ENCODE data around the gene FAAP20.
A peak's percentile ranks its signal among the peaks of the same experiment; 100 is the strongest.
"Not testable (repeated sequence)": the region's sequence is repeated elsewhere in the genome, so short reads cannot be mapped to it uniquely, and the experiment has no call there.

FAAP20 gene

DNA sequence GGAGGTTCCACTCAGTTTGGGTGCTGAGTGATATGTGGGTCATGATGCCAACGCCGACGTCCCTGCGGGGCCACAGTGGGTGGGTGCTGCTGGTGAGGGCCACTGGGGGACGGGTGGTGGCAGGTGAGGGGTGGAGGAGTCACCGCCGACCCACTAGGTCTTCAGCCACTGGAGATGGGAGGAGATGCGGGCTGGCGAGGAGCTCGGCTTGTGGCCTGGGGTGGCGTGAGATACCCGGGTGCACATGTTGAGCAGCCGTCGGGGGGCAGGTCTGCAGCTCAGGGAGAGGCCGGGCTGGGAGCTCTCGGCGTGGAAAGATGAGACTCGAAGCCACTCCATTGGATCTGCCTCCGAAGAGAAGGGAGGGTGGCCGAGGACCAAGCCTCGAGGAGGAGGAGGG lies 40.5 kb downstream of the FAAP20 start:
- no peak for DNase-seq

DNA sequence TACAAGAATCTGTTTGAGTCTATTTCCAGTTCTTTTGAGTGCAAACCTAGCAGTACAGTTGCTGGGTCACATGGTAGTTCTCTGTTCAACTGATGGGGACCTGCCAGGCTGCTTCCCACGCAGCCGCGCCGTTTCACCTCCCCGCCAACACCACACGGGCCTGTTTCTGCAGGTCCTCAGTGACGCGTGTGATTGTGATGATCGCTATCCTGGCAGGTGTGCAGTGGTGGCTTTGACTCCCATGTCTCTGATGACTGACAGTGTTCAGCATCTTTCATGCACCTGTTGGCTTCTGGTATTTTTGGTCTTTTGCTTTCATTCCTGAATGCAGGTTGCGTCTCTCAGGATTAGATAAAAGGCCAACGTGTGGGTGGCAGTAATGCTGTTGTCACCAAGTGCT lies 41.6 kb downstream of the FAAP20 start:
- DNase-seq, result peak; percentile 46

DNA sequence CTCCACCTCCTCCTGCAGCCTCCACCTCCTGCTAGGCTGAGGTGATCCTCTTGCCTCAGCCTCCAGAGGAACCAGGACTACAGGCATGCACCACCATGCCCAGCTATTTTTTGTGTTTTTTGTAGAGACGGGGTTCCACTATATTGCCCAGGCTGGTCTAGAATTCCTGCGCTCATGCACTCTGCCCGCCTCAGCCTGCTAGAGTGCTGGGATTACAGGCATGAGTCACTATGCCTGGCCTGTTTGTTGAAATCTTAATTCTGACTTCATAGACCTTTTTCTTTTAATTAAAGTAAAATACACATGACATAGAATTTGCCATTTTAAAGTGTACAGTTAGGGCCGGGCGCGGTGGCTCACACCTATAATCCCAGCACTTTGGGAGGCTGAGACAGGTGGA lies 42.7 kb downstream of the FAAP20 start:
- DNase-seq, result no peak

DNA sequence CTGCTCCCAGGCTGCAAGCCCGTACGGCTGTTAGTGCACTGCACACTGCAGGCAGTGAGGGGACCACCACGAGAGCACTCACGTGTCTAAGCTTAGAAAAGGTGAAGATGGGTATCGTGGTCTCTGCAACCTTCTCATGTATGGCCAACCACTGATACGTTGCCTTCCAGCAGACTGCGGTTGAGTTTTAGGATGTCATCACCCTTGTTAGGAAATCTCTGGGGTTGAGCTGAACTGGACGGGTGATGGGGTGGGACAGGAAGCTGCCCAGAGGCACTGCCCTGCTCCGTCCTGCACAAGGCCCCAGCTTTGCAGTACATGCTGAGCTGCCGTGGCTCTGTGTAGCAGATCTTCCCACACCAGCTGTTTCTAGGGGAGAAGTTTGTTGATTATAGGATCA lies 43.3 kb downstream of the FAAP20 start:
- DNase-seq, result no peak

DNA sequence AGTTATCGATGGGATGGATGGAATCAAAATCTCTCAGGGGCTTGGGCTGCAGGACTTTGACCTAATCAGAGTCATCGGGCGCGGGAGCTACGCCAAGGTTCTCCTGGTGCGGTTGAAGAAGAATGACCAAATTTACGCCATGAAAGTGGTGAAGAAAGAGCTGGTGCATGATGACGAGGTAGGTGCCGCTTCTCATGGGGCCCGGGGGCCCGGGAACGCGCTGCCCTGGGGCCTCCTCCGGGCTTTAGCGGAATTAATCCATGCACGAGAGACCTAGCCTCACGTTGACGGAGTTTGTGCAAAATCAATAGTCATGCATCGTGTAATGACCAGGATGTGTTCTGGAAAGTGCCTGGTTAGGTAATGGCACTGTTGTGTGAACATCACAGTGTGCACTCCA lies 43.8 kb downstream of the FAAP20 start:
- DNase-seq, result no peak

DNA sequence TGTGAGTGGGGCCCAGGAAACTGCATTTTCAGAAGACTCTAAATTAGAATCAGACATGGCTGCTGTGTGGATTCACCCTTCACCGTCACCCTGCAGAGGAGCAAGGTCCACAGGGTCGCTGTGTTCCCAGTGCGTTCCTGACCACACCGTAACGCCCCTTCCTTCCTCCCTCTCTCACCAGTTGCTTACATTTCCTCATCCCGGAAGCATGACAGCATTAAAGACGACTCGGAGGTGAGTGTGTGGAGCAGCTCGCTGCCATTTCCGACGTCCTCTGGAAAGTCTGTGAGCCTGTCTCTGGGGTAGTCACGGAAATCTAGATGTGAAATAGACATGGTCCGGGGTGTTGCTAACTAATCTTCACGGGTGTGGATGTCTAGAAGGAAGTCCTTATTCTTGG lies 45.9 kb downstream of the FAAP20 start:
- peak; percentile 49 for DNase-seq

DNA sequence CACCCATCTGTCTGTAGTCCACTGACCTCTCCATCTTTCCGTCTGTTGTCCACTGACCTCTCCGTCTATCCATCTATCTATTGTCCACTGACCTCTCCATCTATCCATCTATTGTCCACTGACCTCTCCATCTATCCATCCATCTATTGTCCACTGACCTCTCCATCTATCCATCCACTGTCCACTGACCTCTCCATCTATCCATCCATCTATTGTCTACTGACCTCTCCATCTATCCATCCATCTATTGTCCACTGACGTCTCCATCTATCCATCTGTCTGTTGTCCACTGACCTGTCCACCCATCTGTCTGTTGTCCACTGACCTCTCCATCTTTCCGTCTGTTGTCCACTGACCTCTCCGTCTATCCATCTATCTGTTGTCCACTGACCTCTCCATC lies 46.7 kb downstream of the FAAP20 start:
- DNase-seq, result not testable (repeated sequence)

DNA sequence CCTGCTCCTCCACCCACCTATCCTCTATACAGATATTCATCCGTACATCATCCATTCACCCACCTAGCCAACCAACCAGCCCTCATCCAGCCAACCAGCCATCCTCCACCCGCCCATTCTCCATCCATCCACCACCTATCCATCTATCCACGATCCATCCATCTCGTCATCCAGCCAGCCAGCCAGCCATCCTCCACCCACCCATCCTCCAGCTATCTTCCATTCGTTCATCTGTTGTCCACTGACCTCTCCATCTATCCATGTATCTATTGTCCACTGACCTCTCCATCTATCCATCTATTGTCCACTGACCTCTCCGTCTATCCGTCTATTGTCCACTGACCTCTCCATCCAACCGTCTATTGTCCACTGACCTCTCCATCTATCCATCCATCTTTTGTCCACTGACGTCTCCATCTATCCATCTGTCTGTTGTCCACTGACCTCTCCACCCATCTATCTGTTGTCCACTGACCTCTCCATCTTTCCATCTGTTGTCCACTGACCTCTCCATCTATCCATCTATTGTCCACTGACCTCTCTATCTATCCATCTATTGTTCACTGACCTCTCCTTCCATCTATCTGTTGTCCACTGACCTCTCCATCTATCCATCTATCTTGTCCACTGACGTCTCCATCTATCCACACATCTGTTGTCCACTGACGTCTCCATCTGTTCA lies 47.6 kb downstream of the FAAP20 start:
- no peak for DNase-seq

DNA sequence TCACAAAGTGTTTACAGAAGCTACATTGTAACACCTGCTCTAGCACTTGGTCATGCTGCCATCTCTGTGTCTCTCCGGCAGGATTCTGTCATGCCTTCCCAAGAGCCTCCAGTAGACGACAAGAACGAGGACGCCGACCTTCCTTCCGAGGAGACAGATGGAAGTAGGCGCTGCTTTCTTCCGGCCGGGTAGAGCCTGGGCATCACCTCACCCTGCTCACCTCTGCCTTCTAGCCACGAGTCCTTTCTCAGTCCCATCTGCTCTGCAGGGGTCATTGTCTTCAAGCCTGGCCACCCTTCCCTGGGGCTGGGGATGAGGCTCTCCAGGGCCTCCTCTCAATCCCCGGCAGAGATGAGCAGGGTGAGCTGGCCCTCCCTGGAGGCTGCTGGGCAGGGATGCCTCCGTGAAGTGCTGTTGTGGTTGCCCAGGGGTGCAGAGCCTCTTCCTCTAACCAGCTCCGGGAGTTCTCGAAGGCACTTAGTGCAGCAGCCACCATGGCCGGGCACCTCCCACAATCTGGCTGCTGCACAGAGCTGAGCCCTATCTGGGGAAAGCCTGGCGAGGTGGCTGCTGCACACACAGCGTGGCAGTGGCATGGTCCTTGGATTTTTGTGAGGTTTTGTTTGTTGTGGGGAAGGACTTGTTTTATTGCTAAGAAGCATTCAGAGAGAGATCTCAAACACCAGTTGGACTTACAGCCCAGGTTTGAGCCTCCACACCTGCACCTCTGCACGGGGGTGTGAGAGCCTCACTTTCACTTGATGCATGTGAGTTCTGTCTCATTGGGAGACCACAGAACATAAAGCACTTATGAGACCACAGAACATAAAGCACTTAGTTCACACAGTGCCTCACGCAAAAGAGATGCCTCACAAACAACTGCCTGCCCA lies 48.4 kb downstream of the FAAP20 start:
- DNase-seq, result no peak

DNA sequence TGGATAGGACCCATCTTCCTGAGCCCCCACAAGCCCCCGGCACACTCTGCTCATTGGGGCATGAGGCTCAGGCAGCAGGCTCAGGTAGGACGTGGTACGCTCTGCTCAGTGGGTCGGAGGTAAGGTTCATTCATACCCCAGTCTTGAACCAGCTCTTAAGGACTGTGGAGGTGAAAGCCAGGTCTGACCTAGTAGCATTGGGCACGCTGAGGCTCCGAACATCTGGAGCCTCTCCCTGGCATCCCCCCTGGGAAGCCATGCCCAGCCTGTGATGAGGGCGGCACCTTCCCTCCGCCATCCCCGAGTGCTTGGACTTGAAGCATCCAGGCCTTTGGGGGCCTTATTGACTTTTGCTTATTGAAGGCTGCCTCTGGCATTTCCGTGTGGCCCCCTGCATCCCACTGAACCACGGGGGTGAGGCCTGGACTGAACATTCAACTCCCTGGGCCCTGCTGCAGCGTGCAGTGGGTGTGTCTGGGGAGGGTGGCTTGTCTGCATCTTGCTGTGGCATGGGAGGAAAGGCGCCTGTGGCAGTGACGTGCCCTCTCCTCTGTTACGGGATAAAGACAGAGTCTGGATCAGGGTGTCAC lies 50.0 kb downstream of the FAAP20 start:
- no peak for DNase-seq

DNA sequence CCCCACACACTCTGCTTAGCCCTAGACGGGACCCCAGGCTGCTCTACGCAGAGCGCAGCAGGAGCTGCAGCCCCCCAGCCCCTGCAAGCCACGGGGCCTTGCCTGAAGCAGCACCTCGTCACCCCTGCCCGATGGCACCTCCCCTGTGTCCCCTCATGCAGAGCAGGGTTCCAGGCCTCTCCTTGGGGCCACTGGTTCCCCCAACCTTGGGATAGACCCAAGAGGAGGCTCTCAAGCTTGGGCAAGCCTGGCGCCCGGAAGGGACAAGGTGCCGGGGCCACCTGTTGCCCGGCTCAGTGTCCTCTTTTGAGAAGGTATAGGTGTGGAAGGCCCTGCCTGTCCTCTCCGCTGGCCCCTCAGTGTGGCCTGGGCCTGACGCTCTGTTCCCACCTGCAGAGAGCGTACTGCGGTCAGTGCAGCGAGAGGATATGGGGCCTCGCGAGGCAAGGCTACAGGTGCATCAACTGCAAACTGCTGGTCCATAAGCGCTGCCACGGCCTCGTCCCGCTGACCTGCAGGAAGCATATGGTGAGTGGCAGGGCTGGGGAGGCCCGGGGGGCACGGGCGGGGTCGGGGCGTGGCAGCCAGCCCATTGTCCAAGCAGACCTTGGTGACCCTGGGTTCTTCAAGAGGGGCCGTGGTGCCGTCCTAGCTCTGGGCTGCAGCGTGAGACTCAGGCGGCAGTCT lies 50.6 kb downstream of the FAAP20 start:
- DNase-seq, result no peak

DNA sequence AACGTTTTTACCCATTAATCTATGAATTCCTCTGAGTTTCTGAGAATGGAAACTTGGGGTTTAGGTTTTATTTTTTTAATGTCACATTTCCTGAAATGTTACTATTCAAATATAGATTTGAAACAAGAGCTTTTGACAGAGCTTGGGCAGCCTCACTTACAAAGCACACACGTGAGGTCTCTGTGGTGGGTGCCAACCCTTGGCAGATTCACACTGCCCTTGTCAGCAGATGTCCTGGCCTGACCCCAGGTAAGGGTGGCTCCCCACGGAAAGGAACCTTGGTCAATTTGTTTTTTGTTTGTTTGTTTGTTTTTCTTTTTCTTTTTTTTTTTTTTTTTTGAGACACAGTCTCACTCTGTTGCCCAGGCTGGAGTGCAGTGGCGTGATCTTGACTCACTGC lies 53.5 kb downstream of the FAAP20 start:
- no peak for DNase-seq
